GM12878 (cell line): ENCODE measurements around the gene ASIC2.

Source experiments
- ATF7 ChIP-seq: fragments of 450-650 bp; IDR thresholded peaks from 2 replicates; pipeline ENCODE4 v1.6.1; 2016; ENCODE audit warnings: low read depth, mild to moderate bottlenecking
- EZH2 ChIP-seq: IDR thresholded peaks from 2 replicates; pipeline ENCODE4 v1.6.1; 2012; ENCODE audit warnings: low read depth, mild to moderate bottlenecking, control low read depth, inconsistent platforms, low read length, borderline replicate concordance; ENCODE audit not compliant: control insufficient read depth
- JUNB ChIP-seq: IDR thresholded peaks from 2 replicates; pipeline ENCODE4 v1.6.1; 2016; ENCODE audit warnings: antibody characterized with exemption, mild to moderate bottlenecking
- JUND ChIP-seq: IDR thresholded peaks from 2 replicates; pipeline ENCODE4 v1.6.1; 2012; ENCODE audit warnings: low read depth, mild to moderate bottlenecking, low read length, improper control_type of control experiment, moderate library complexity
- POLR2A ChIP-seq: IDR thresholded peaks from 2 replicates; pipeline ENCODE4 v1.6.1; 2011; ENCODE audit warnings: low read depth, mild to moderate bottlenecking, low read length
- RAD21 ChIP-seq: IDR thresholded peaks from 2 replicates; pipeline ENCODE4 v1.6.1; 2011; ENCODE audit warnings: mild to moderate bottlenecking, low read depth, low read length, moderate library complexity; ENCODE audit not compliant: insufficient read depth
- RUNX3 ChIP-seq: IDR thresholded peaks from 2 replicates; pipeline ENCODE4 v1.6.1; 2012; ENCODE audit warnings: low read length, inconsistent platforms
- TF ChIP-seq, protein P1 (sequence below), 3 experiments: IDR thresholded peaks in 2 of 3; conservative IDR thresholded peaks in 1 of 3; 2 replicates each; pipeline ENCODE4 v1.5.1; 2011; ENCODE audit warnings: low read depth in 3 of 3, low read length in 3 of 3, mild to moderate bottlenecking in 3 of 3, control low read depth in 2 of 3, moderate library complexity in 2 of 3, inconsistent platforms in 1 of 3, mixed read lengths in 1 of 3; ENCODE audit not compliant: control insufficient read depth in 2 of 3, insufficient read depth in 1 of 3; ENCODE audit errors: extremely low read depth in 1 of 3

DNA sequence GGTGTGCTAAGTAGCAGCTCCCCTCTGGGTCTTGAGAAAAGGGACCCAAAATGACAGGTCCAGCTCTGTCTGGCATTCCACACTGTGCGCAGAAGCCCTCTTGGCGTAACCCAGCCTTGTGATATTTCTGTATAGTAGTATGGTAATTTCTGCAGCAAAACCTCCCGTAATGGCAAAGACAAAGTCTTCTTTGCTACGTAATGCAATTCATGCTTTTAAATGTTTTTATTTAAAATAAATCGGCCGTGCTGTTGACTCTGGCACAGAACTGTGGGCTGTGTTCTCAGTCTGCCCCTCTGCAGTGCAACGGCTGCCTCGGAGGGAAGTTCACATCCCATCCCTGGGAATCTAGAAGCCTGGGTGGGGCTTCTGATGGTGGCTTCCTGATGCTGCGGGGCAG, 75.2 kb downstream of the ASIC2 start:
- TF ChIP-seq, protein P1, sequence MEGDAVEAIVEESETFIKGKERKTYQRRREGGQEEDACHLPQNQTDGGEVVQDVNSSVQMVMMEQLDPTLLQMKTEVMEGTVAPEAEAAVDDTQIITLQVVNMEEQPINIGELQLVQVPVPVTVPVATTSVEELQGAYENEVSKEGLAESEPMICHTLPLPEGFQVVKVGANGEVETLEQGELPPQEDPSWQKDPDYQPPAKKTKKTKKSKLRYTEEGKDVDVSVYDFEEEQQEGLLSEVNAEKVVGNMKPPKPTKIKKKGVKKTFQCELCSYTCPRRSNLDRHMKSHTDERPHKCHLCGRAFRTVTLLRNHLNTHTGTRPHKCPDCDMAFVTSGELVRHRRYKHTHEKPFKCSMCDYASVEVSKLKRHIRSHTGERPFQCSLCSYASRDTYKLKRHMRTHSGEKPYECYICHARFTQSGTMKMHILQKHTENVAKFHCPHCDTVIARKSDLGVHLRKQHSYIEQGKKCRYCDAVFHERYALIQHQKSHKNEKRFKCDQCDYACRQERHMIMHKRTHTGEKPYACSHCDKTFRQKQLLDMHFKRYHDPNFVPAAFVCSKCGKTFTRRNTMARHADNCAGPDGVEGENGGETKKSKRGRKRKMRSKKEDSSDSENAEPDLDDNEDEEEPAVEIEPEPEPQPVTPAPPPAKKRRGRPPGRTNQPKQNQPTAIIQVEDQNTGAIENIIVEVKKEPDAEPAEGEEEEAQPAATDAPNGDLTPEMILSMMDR (IDR thresholded peaks at IDR 0.05 in 2 of 3, conservative IDR thresholded peaks at IDR 0.05 in 1 of 3; ENCODE audit: control insufficient read depth in 2 of 3, extremely low read depth in 1 of 3, insufficient read depth in 1 of 3, low read depth in 3 of 3, low read length in 3 of 3), result no peak
- TF ChIP-seq JUND (no peak), JUNB (no peak), EZH2 (no peak), ATF7 (no peak), RUNX3 (no peak), RAD21 (no peak), POLR2A (no peak)
